NB4 (cell line): ENCODE measurements around the gene TVP23C.

Experiments
- CTCF ChIP-seq: IDR thresholded peaks from one replicate; pipeline ENCODE4 v1.5.1; 2012; ENCODE audit warnings: low read depth, low read length
- MYC ChIP-seq: IDR thresholded peaks from 2 replicates; pipeline ENCODE4 v1.6.1; 2011; ENCODE audit warnings: low read depth, low read length
- POLR2A ChIP-seq: IDR thresholded peaks from 2 replicates; pipeline ENCODE4 v1.6.1; 2011; ENCODE audit warnings: mild to moderate bottlenecking; ENCODE audit not compliant: insufficient read length; ENCODE audit errors: extremely low read depth
- TF ChIP-seq, protein P1 (sequence below): IDR thresholded peaks from 2 replicates; pipeline ENCODE4 v1.6.1; 2011; ENCODE audit warnings: low read depth, low read length

DNA sequence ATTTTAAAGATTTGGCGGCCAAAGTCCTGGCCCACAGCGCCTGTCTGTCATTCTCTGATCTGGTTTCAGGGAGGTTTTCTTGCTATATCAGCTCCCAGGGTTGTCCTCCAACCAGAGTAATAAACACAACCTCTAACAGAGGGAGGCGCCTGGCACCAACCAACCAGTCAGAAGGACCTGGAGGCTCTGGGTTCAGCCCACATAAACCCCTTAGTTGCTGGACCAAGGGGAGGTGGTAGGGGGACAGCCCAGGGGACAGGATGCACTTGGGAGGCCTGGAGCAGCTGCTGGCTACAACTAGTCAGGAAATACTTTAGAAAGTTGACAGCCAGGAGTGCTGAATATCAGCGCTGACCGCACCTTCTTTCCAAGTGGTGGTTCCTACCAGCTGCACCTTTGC lies 54.2 kb downstream of the TVP23C start:
- TF ChIP-seq CTCF (no peak), POLR2A (no peak), MYC (no peak)
- TF ChIP-seq, protein P1, sequence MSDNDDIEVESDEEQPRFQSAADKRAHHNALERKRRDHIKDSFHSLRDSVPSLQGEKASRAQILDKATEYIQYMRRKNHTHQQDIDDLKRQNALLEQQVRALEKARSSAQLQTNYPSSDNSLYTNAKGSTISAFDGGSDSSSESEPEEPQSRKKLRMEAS, result no peak
